Glutamatergic neuron (in vitro differentiated cells): ENCODE data around the gene RALGPS1. TPM values are rescaled to one million over a fixed set of nuclear protein-coding genes. Genes with fewer than 3 reads are reported as not detected.

ENCODE experiments used
- DNase-seq: peaks from one replicate; pipeline ENCODE4 v3.0.0; 2022
- H3K27ac Mint-ChIP-seq: one replicate; pipeline ENCODE4 v1.8.0; 2020; ENCODE audit warnings: mild to moderate bottlenecking, mixed read lengths, inconsistent platforms; ENCODE audit not compliant: unreplicated experiment
- H3K27me3 Mint-ChIP-seq: one replicate; pipeline ENCODE4 v1.8.0; 2020; ENCODE audit warnings: mild to moderate bottlenecking, moderate library complexity, mixed read lengths, inconsistent platforms; ENCODE audit not compliant: unreplicated experiment
- H3K36me3 Mint-ChIP-seq: one replicate; pipeline ENCODE4 v1.8.0; 2020; ENCODE audit warnings: mild to moderate bottlenecking, mixed read lengths, inconsistent platforms; ENCODE audit not compliant: unreplicated experiment
- H3K4me1 Mint-ChIP-seq: one replicate; pipeline ENCODE4 v1.8.0; 2020; ENCODE audit warnings: mild to moderate bottlenecking, low read depth, mixed read lengths, inconsistent platforms; ENCODE audit not compliant: unreplicated experiment
- H3K4me3 Mint-ChIP-seq: one replicate; pipeline ENCODE4 v1.8.0; 2020; ENCODE audit warnings: mild to moderate bottlenecking, mixed read lengths, inconsistent platforms; ENCODE audit not compliant: unreplicated experiment
- H3K9me3 Mint-ChIP-seq: one replicate; pipeline ENCODE4 v1.8.0; 2020; ENCODE audit warnings: mild to moderate bottlenecking, moderate library complexity, mixed read lengths, inconsistent platforms; ENCODE audit not compliant: unreplicated experiment
- CTCF ChIP-seq: fragments of 200-600 bp; sonication (generic); IDR thresholded peaks from one replicate; pipeline ENCODE4 v1.5.0; 2021; ENCODE audit not compliant: partially characterized antibody, unreplicated experiment
- total RNA-seq: library from RNA; stranded (reverse); fragmentation: NEBNext Ultra II Directional; extraction: Animal tissue kit (Norgen Biotek cat#: 25700); gene quantifications from one replicate; pipeline ENCODE4 v1.2.1, GENCODE V29; 2021; ENCODE audit not compliant: unreplicated experiment

RALGPS1 gene
- total RNA-seq, 1 donor from 2014 or later: 23.8 TPM

GRCh38 chr9:127155314-127155960 is 240.9 kb downstream of the RALGPS1 start:
- Mint-ChIP-seq H3K9me3 (peaks cover 6% of the 10 kb centered on the region), H3K27ac (no peak overlapping the region), H3K36me3 (no peaks in the 10 kb centered on the region), H3K4me1 (peaks cover 17% of the 10 kb centered on the region), H3K4me3 (no peak overlapping the region), H3K27me3 (peaks cover 3% of the 10 kb centered on the region)
- TF ChIP-seq CTCF: no peak
- no peak for DNase-seq

DNA sequence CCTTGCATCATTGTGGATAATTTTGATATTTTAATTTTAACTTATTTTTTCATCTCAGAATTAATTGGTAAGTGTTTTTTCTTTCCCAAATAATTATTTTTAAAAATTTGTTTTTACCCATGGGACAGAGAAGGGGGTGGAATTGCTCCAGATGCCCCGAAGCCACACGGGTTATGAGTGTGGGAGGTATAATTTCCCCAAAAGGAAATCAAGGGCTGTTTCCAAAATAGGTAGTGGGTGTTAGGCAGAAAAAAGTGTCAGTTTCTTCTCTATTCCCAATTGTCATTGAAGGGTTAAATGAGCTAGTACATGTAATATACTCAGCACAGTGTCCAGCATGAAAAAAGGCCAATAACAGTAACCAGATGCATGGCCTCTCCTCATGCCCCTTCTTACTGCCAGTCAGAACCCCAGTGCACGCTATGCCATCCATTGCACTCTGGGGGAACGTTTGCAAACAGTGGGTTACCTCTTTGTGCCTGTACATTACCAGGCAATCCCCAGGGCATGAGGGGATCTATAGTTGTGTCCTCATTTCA is 244.3 kb downstream of the RALGPS1 start:
- Mint-ChIP-seq H3K9me3 (no peaks in the 10 kb centered on the region), H3K4me1 (peaks cover 9% of the 10 kb centered on the region), H3K27me3 (no peaks in the 10 kb centered on the region), H3K4me3 (no peak overlapping the region), H3K36me3 (no peaks in the 10 kb centered on the region), H3K27ac (peak overlapping the region; percentile 17)
- no peak for TF ChIP-seq CTCF
- no peak for DNase-seq

- DNase-seq: peak; percentile 68
- no peaks in the 10 kb centered on the region for H3K27me3 Mint-ChIP-seq
- peaks cover 9% of the 10 kb centered on the region for H3K4me1 Mint-ChIP-seq
- no peaks in the 10 kb centered on the region for H3K9me3 Mint-ChIP-seq
- no peak for TF ChIP-seq CTCF
- H3K36me3 Mint-ChIP-seq: no peaks in the 10 kb centered on the region
- H3K4me3 Mint-ChIP-seq: no peak overlapping the region
- H3K27ac Mint-ChIP-seq: peak overlapping the region; percentile 64
Observed at GRCh38 chr9:127159325-127159801, 244.8 kb downstream of the RALGPS1 start.

DNA sequence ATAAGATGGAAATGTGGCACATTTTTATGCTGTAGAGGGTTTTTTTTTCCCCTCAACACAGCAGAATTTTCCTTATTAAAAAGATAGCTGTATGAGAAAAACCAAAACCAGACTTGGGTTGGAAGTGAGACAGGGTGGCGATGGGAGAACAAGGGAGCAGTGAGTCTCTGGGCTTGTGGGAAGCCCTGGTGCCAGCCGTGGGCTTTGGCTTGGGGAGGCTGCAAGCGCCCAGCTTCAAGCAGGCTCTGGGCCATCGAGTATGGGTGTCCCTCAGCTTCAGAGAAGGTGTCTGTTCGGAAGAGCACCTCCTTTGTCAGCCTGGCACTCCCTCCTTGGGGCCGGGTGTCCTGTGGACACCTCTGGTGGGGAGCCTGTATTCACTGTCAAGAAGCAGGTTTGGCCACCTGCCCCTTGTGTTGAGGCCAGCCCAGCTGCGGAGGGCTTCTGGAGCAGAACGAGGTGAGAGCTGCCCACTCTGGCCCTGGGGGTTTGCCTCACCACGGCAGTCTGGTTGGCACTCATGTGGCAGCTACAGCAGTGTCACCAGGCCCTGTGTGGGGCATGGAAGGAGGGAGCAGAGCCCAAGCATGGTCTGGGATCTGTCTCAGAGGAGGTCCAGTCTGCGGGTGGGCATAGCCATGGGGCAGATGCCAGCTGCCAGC is 245.5 kb downstream of the RALGPS1 start:
- DNase-seq: no peak
- Mint-ChIP-seq H3K27ac (peak overlapping the region; percentile 64), H3K27me3 (no peaks in the 10 kb centered on the region), H3K36me3 (no peaks in the 10 kb centered on the region), H3K9me3 (no peaks in the 10 kb centered on the region), H3K4me3 (no peak overlapping the region), H3K4me1 (peaks cover 9% of the 10 kb centered on the region)
- TF ChIP-seq CTCF: no peak
